ENCODE data around the gene CHRNE.

DNA sequence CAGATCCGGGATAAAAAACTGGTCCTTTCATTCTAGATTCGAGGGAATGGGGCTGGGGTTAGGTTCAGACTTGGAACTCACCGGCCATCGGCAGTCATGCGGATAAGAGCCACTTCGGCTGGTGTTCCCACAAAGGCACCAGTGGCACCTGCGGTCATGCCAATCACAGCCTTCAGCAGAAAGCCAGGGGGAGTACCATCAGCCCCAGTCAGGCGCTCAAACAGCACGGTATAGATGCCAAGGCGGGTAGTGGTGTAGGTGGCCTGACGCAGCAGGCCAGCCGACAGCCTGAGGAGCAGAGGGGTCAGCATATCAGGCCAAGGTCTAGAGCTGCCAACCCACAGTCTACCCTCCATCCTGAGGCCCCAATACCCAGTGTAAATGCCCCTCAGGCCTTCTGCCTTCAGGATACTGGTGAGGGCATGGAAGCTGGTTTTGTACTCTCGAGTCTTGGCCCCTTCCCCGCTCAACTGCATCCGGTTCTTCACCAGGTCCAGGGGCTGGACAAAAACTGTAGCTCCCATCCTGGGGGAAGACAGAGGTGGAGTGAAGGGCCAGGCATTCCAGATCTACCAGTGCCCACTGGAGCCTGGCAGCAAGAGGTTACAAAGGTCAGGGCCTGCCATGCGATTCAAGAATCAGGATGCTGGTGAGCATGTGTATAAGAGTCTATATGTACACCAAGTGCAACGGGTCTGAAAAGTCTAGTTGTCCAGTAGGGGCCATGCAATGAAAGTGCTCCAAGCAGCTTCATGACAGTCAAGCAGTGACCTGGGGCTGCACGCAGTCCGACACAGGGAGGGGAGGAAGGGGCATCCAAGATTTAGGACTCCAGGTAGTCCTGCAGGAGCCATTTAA, 36.0 kb upstream of the CHRNE start:
- no peak for TF ChIP-seq CTCF (IDR thresholded peaks at IDR 0.05)
- TF ChIP-seq POLR2A (IDR thresholded peaks at IDR 0.05) = no peak
